ENCODE measurements around the gene F9.
"Not testable (repeated sequence)": the region's sequence is repeated elsewhere in the genome, so short reads cannot be mapped to it uniquely, and the experiment has no call there.

Gene F9

GRCh38 chrX:139530550-139530949, at the start of gene F9:
Gene F9 (plus strand): TSS chrX:139530739. CDS start chrX:139530765, 26 bp downstream.
- no peak within 1 kb of the TSS for H3K4me3 ChIP-seq (ENCODE audit: low read depth, low read length)

DNA sequence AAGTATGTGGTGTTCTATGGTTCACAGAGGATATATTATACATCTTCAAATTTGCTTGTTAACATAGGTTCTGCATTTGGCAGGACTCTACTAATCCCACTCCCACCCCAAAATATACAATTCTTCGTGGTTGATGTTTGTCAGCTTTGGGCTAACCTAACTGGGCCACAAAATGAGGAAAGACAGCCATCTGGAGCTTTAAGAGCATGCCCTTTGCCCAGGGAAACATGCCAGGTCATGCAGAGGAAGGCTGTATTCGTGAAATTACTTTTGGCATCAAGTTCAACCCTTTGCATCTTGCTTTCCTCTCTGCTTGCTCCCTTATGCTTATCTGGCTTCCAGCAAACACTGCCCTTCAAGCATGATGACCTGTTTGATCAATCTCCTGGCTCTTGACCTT, 46.8 kb upstream of the F9 start:
- no peak overlapping the region for H3K4me3 ChIP-seq (ENCODE audit: low read depth, low read length)

DNA sequence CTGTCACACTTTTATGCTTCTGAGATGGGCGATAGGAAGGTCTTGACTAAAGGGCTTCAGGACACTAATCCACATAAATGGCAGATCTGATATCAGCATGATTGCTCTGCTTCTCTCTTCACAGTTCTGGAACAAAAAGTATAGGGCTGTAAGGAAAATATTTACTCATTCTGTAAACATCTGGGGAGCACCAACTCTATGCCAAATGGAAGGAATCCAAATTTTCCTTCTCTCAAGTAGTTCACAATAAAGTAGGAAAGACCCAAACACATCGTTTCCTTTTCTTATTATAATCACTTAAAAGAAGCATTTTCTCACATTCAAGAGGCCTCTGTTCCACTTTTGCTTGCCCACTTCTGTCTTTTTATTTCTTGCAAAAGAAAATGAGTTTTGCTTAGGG, 45.9 kb upstream of the F9 start:
- H3K4me3 ChIP-seq (ENCODE audit: low read depth, low read length): no peak overlapping the region

GRCh38 chrX:139495324-139495723, 35.2 kb upstream of the F9 start:
- H3K4me3 ChIP-seq (ENCODE audit: low read depth, low read length): no peak overlapping the region

DNA sequence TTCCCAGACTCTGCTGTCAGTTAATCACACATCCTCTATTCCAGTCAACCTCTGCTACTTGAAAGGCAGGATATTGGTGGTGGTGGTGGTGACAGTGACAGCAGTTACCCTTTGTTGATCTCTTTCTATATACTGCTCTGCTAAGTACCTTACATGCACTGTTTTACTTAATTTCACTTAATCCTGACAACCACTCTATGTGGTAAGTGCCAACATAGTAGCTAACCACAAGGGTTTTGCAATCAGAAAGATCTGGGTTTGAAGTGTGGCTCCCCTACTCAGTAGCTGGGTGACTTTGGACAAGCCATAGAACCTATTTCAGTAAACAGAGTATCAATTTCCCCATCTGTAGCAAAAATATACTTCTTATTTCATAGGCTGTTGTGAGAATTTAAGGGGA, 24.2 kb upstream of the F9 start:
- no peak overlapping the region for H3K4me3 ChIP-seq (ENCODE audit: low read depth, low read length)

DNA sequence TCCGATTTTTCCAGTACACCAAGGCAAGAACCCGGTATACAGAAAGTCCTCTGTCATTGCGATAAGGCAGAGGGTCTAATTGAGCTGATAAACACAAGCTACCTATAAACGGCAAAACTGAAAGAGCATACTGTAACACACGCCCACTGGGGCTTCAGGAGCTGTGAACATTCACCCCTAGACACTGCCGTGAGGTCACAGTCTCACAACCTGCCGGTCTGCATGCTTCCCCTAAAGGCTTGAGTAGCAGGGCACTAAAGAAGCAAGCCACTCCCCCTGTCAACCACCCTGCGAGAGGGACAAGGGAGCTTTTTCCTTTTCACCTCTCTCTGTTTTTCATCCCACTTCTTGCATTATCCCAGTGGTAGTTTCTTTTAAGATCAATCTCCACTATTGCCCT, 22.4 kb upstream of the F9 start:
- no peak overlapping the region for H3K4me3 ChIP-seq (ENCODE audit: low read depth, low read length)

DNA sequence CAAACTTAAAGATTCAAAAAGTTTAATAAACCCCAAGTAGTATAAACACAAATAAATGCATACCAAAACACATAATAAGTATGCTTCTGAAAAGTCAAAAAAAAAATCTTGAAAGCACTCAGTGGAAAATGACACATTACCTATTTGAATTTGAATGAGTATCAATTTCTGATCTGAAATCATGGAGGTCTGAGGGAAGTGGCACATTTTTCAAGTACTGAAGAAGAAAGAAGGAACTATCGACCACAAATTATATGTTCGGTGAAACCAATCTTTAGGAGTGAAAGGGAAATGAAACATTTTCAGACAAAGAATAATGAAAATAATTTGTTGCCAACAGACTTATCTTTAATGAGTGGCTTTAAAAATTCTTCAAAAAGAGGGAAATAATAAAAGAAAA, 12.1 kb upstream of the F9 start:
- no peak overlapping the region for H3K4me3 ChIP-seq (ENCODE audit: low read depth, low read length)

DNA sequence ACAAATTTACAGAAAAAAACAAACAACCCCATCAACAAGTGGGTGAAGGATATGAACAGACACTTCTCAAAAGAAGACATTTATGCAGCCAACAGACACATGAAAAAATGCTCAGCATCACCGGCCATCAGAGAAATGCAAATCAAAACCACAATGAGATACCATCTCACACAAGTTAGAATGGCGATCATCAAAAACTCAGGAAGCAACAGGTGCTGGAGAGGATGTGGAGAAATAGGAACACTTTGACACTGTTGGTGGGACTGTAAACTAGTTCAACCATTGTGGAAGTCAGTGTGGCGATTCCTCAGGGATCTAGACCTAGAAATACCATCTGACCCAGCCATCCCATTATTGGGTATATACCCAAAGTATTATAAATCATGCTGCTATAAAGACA, 1.7 kb upstream of the F9 start:
- H3K4me3 ChIP-seq (ENCODE audit: low read depth, low read length): not testable (repeated sequence)

DNA sequence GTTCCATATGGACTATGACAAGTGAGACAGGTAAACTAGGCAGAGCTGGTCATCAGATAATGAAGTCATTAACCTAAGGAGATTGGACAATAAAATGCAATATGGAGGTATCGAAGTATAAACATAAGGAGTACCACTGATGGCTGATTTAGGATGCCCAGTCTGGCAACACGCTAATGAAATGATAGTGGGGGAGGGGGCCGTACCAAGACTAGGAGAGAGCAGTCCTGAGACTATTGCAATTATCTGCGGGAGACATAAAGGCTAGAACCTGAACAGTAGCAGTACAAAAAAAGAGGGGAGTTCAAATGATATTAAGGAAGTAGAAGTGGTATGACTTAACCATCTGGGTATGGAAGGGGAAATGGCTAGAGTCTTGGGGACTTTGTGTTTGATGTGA, 2.3 kb downstream of the F9 start:
- no peak overlapping the region for H3K4me3 ChIP-seq (ENCODE audit: low read depth, low read length)

- H3K4me3 ChIP-seq (ENCODE audit: low read depth, low read length): no peak overlapping the region
Measured at GRCh38 chrX:139533444-139533843, 2.9 kb downstream of the F9 start.

DNA sequence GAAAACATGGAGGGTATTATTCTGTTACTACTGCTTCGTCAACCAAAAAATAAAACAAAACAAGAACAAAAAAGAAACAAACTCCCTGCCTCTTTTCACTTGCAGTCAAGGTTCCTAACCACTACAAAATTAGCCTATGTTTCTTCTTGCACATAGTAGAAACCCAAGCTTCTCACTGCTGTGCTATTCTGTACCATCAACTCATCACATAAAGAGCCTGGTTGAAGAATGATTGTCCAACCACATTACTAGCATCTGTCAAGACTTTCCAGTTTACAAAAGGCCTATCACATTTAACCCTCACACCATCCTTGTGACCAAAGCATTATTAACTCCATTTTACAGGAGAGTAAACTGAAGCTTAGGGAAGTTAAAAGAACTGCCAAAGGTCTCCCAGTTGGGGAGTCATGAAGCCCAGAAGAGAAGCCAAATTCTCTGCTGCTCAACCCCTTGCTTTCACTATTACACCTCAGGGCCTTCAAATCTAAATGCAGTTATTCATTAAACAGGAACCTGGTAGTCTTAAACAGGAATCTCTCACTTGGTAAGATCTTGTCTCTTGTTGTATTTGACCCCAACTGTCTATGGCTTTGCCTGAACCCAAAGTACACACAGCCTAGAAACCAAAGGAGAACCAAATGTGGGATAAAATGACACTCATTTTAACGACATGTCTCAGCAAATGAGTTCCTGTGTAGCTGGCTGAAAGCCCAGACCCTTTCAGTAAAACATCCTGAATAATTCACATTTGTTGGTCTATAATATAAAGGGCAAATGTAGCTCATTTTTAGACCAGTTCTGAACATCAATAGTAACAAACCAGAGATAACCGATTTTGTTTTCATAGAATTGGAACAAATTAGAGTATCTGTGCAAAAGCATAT, 8.6 kb downstream of the F9 start:
- no peak overlapping the region for H3K4me3 ChIP-seq (ENCODE audit: low read depth, low read length)

DNA sequence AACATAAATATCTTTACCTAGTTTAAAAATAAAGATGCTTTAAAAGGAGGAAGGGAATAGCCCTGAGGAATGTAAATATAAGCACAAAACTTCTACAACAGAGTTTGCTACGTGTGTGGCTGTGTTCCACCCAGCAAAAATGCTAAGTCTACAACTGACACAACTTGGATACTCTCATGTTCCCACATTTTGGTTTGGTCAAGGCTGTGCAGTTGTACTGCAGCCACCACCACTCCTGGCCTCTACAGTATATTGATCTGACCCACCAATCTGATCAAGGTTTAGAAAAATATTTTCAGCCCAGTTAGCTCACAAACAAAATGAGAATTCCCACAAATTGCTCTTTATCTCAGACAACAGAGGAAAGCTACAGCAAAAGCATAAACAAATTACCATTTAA, 12.1 kb downstream of the F9 start:
- no peak overlapping the region for H3K4me3 ChIP-seq (ENCODE audit: low read depth, low read length)

- no peak overlapping the region for H3K4me3 ChIP-seq (ENCODE audit: low read depth, low read length)
Measured at GRCh38 chrX:139543920-139544319, 13.4 kb downstream of the F9 start.

DNA sequence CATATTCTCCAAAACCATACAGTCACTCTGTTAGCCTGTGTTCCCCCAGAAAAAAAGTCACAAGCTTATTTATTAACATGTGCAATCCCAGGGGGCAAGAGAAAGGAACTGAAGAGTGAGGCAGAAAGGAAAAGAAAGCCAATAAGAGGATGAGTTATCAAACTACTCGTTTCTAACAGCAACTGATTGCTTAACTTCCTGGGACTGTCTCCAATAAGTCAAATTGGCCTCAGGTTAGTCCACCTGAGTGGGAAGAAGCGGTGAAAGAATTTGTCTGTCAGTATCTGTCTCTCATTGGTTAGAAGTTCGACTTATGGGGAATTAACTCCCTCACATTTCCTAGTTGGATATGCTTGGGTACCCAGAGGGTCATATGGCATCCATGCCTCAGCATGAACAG, 14.1 kb downstream of the F9 start:
- no peak overlapping the region for H3K4me3 ChIP-seq (ENCODE audit: low read depth, low read length)

DNA sequence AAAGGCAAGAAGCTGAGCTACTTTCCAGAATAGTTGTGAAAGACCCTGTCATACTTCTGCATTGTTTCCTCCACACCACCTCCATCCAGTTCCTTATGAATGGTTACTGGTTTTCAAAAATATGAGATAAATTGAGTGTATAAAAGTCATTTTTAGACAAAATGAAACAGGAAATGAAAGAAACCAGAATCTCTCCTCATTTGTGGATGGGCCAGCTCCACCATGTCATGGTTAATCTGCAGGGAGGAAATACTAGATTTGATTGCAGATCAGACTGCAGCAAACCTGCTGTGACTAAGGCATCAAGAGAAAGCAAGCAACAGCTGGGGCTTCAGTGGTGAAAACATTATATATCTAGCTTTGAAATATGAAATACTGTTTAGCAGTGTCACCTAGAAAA, 23.8 kb downstream of the F9 start:
- no peak overlapping the region for H3K4me3 ChIP-seq (ENCODE audit: low read depth, low read length)

GRCh38 chrX:139554991-139555675, 24.6 kb downstream of the F9 start:
- H3K4me3 ChIP-seq (ENCODE audit: low read depth, low read length): no peak overlapping the region

DNA sequence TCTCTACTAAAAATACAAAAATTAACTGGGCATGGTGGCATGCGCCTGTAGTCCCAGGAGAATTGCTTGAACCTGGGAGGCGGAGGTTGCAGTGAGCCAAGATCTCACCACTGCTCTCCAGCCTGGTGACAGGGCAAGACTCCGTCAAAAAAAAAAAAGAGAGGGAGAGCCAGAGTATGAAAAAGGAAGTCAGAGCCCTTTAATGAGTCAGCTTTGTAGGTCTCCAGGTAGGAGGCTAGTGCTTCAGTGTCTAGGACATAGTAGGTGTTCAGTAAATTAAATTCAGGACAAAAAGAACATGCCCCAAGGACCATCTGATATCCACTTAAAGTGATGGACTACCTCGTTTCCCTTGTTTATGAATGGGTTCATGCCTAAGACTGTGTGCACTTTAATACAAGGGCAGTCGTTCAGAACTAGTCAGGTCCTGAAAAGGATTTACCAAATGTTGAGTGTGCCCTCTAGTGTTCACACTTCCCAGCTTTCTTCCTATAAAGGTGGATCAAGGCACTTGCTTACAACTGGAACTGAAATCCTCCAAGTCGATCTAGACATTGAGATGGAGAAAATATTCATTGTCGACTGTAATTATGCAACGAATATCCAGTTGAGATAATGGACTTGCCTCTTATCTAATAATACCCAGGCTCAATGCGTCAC, 29.0 kb downstream of the F9 start:
- H3K4me3 ChIP-seq (ENCODE audit: low read depth, low read length): no peak overlapping the region

DNA sequence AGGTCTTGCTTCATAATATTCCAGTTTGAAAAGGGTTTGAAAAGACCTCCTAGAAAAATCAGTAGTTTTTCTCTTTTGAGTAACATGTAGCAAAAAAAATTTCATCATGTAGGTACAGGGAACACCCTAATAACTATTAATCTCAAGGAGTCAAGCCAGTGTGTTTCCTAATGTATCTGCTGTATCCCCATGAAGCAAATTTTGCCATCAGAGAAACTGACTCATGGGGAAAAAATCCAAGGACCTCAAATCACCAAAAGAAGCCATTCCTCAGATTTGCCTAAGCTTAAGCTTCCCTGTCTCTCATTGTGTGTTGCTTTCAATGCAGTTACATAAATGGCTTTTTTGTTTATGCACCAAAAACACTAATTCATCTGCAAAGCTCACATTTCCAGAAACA, 29.7 kb downstream of the F9 start:
- no peak overlapping the region for H3K4me3 ChIP-seq (ENCODE audit: low read depth, low read length)

DNA sequence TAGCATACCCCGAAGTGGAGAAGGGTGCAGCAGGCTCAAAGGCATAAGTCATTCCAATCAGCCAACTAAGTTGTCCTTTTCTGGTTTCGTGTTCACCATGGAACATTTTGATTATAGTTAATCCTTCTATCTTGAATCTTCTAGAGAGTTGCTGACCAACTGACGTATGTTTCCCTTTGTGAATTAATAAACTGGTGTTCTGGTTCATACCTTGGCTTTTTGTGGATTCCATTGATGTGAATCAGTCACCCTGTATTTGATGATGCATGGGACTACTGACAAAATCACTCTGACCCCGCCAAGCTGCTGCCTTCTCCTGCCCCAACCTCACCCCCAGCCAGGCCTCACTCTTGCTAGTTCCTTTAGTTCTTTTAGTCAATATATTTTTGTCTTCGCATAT, 32.7 kb downstream of the F9 start:
- no peak overlapping the region for H3K4me3 ChIP-seq (ENCODE audit: low read depth, low read length)

- no peak overlapping the region for H3K4me3 ChIP-seq (ENCODE audit: low read depth, low read length)
Measured at GRCh38 chrX:139566981-139567380, 36.4 kb downstream of the F9 start.

- no peak overlapping the region for H3K4me3 ChIP-seq (ENCODE audit: low read depth, low read length)
Measured at GRCh38 chrX:139581068-139581467, 50.5 kb downstream of the F9 start.

DNA sequence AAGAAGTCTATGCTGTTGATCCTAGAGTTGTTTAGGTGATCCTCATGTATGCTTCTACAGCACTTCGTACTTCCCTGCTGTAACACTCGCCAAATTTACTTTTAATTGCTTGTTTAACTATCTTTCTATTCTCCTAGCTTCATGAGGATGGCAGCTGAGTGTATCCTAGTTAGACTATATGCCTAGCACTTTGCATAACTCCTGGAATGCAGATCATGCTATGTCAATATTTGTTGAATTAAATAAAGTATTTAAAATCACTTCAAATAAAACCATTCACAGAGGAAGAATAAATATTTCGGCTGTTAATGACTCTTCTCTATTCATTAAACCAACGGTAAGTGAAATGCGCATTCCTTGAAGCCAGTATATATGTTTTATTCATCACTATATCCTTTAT, 55.1 kb downstream of the F9 start:
- no peak overlapping the region for H3K4me3 ChIP-seq (ENCODE audit: low read depth, low read length)
